Activated T-cell treated with anti-CD3 and anti-CD28 coated beads for 4 hours (primary cell): Measurements from ENCODE around the gene CAPN13.

Experiments used
- DNase-seq: peaks from one replicate; pipeline ENCODE4 v3.0.0-alpha.2; 2020

The CAPN13 gene

DNA sequence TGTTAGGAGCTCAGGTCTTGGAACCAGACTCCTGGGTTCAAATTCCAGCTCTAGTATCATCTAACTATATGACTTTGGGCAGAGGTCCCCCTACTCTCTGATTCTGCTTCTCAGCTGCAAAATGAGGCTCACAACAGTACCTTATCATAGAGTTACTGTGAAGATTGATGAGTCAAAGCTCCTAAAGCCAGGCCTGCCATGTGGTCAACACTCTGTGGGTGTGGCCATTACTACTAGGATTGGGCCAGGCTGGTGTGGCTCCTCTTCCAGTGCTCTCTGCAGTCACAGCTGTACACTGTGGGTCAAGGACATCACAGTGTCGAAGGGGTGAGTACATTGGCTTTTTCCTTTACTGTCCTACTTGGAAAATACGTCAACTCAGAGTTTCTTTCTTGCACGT lies 22.6 kb downstream of the CAPN13 start:
- DNase-seq = no peak

GRCh38 chr2:30781961-30782533 lies 25.2 kb downstream of the CAPN13 start:
- DNase-seq = no peak

DNA sequence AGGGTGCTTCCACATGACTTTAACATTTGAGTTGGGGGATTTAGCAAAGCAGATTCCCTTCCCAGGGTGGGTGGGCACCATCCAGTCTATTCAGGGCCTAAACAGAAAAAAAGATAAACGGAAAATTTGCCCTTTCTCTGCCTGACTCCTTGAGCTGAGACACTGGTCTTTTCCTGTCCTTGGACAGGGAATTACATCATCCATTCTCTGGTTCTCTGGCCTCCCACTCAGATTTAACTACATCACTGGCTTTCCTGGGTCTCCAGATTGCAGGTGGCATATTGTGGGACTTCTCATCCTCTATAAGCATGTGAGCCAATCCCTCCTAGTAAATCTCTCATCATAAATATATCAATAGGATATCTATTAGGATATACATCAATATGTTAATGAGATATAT lies 25.8 kb downstream of the CAPN13 start:
- DNase-seq = no peak

- DNase-seq = no peak
Measured at GRCh38 chr2:30780776-30781330, 26.4 kb downstream of the CAPN13 start.

GRCh38 chr2:30778611-30779010 lies 28.6 kb downstream of the CAPN13 start:
- no peak for DNase-seq

DNA sequence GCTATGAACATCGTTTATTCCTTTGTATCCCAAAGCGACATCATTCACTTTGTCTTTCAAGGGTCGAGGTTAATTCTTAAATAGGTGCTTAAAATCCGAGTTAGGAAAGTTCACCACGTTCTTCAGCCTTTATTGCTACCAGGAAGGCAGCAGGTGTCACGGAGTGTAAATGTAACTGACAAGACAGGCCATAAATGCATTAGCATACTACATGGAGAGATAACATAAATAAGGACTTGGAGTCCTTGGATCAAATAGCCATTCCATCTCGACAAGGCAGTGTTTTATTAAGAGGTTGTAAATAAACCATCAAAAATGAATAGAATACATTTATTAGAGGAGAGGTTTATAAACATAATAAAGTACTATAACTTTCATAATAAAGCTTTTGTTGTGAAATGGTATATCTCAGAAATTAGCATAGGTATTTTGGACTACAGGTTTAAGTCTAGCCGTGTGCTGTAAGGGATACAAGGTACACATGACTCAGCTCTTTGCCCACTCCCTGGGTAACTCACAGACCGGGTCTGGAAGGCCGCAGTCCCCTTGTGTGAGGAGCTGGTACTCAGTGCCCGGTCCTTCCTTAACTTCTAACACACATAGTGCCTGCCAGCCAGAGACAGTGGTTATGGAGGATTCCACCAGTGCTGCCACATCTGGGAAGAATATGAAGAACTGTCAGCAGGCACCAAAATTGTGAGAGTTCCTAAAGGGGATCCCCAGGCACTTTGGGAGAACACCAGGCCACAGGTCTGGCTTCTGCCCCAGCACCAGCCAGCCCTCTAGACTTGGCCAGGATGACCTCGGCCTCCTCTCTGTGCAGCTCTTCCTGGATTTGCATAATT lies 29.4 kb downstream of the CAPN13 start:
- DNase-seq = no peak

DNA sequence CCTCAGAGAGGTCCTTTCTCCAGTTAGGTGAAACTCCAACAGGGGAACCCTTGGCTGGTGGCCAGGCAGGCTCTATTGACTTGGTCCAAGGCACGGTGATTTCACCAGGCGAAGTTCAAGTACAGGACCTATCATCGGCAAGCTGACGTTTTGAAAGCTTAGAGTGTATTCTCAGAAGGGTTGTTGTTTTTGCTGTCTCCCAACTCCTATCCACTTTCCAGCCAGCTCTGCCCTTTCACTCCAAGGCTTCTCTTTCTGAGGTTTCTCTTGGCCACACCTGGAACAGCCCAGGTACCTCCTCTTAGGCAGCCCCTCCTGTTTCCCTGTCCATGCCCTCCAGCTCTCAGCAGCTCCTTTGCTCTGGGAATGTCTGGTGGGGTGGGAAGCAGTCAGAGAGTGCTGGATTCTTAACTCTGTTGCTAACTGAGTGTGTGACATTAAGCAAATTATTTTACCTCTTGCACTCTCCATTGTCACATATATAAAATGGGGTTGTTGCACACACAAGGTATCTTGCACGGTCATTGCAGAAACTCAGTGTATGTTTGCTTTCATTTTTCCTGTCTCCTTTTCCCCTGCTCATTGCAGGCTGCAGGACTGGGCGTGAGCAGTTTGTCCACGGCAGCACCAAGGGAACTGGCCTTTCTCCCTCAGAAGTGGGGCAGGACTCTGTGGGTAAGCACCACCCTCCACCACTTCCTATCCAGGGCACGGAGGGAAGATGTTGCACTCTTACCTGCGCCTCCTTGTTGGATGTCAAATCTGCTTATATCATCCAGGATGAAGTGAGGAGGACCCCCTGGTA lies 30.2 kb downstream of the CAPN13 start:
- no peak for DNase-seq

GRCh38 chr2:30775833-30776232 lies 31.4 kb downstream of the CAPN13 start:
- no peak for DNase-seq

- no peak for DNase-seq
Measured at GRCh38 chr2:30772021-30772705, 35.1 kb downstream of the CAPN13 start.

DNA sequence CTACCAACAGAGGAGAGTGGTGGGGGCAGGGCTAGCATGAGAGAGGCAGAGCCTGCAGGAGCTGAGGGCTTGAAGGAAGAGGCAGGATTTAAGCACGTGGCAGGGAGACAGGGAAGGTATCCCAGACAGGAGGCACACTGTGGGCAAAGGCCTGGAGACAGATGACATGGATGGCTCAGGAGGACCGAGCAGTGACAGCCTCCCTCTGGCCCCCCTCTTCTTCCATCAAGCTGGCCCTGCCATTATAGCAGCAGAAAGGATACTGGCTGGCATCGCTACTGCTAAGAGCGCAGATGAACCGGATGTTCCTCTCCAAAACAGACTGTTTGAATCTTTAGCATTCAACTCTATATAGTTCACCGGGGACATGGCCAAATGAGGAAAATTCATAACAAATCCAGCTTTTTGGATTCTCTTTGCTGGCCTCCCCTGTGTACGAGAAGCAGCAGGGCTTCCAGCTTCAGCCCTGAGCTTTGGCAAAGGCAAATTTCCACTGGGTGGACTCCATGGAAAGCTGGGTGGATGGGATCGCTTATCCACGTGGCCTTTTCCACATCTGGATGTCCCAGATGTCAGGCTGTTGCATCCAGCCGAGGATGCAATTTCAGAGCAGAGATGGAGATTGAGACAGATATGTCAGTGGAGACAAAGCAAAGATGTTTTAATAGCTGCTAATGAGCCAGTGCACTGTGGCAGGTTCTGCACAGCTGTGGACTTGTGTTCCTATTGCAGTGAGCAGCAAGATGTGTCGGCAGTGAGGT lies 36.2 kb downstream of the CAPN13 start:
- DNase-seq = no peak

GRCh38 chr2:30769891-30770462 lies 37.3 kb downstream of the CAPN13 start:
- no peak for DNase-seq

DNA sequence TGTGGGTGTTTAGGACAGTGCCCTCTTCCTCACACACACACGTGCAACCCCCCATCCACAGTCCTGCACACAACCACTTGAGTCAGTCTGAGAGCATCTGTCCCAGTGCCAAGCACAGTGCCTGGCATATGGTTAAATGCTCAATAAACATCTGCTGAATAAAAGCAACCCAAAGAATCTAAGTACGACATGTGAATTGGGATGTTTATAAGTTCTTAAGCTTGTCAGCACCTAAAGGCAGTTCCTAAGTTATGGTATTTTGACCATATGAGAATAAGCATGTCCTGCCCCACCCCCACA lies 37.8 kb downstream of the CAPN13 start:
- DNase-seq = no peak

GRCh38 chr2:30768708-30769480 lies 38.4 kb downstream of the CAPN13 start:
- no peak for DNase-seq

GRCh38 chr2:30768036-30768686 lies 39.1 kb downstream of the CAPN13 start:
- no peak for DNase-seq

- no peak for DNase-seq
Measured at GRCh38 chr2:30766666-30767065, 40.6 kb downstream of the CAPN13 start.

- no peak for DNase-seq
Measured at GRCh38 chr2:30765876-30766470, 41.3 kb downstream of the CAPN13 start.

GRCh38 chr2:30765191-30765590 lies 42.1 kb downstream of the CAPN13 start:
- DNase-seq = no peak

DNA sequence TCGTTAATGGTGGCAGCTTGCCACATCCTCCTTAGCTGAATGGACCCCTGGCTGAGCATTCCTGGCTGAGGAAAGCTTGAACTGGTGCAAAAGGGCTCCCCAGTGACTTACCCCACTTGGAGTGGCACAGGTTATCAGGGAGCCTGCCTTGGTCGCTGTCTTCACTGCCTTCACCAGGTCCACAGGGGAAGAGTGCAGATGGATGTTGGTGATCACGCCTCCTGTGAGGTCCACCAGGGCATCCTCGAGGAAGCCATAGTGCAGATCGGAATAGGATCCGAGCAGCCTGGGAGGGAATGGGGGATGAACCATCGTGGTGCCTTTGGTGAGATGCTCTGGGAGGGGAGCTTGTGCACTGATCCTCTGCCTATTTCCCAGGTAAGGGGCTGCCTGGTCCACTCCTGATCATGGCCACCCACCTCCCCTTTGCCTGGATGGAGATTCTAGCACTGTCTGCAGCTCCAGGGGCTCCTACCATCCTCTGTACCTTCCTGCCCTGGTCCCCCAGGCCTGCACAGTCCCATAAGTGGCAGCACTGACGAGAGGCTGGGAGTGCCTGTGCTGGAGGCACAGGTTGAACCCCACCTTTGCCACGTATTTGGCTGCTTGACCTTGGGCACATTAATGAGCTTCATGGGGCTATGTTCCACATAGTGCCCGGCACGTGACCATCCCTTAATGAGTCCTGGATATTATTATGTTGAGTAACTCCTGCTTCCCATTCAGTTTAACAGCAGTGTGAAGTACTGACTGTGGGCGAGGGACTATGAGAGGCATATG lies 43.0 kb downstream of the CAPN13 start:
- DNase-seq = no peak

GRCh38 chr2:30763151-30763660 lies 44.0 kb downstream of the CAPN13 start:
- no peak for DNase-seq
